ENCODE measurements around the gene FYN. TPM values are rescaled to one million over a fixed set of nuclear protein-coding genes. Genes with fewer than 3 reads are reported as not detected.

The FYN gene
- total RNA-seq, 4 donors from 2014 or later: 55.3 to 249 (median 74.3) TPM

GRCh38 chr6:111864138-111865048, 8.9 kb downstream of the FYN start:
- Histone ChIP-seq H3K27me3 (no peaks in the 10 kb centered on the region), H3K27ac (no peak overlapping the region), H3K4me1 (peaks cover 0 to 3% (median 0%) of the 10 kb centered on the region in 4 donors), H3K4me3 (no peak overlapping the region), H3K9me3 (no peaks in the 10 kb centered on the region), H3K36me3 (no peaks in the 10 kb centered on the region)
- DNase-seq: no peak
- no peak for TF ChIP-seq CTCF (IDR thresholded peaks at IDR 0.05)
- no peak for TF ChIP-seq POLR2A (IDR thresholded peaks at IDR 0.05)

GRCh38 chr6:111862741-111863140, 10.5 kb downstream of the FYN start:
- DNase-seq: no peak

GRCh38 chr6:111862314-111862713, 10.9 kb downstream of the FYN start:
- no peaks in the 10 kb centered on the region for H3K9me3 ChIP-seq
- TF ChIP-seq CTCF (IDR thresholded peaks at IDR 0.05) (no peak), POLR2A (IDR thresholded peaks at IDR 0.05) (no peak)
- peaks cover 0 to 3% (median 1%) of the 10 kb centered on the region in 4 donors for H3K4me1 ChIP-seq
- DNase-seq: no peak
- no peak overlapping the region for H3K27ac ChIP-seq
- no peaks in the 10 kb centered on the region for H3K27me3 ChIP-seq
- H3K4me3 ChIP-seq: no peak overlapping the region
- no peaks in the 10 kb centered on the region for H3K36me3 ChIP-seq

More at GRCh38 chr6:111862741-111863140, 10.5 kb downstream of the FYN start:
- H3K27ac ChIP-seq: no peak overlapping the region
- no peak overlapping the region for H3K4me3 ChIP-seq
- H3K27me3 ChIP-seq: no peaks in the 10 kb centered on the region
- H3K9me3 ChIP-seq: no peaks in the 10 kb centered on the region
- TF ChIP-seq POLR2A (IDR thresholded peaks at IDR 0.05): no peak
- no peak for TF ChIP-seq CTCF (IDR thresholded peaks at IDR 0.05)
- no peaks in the 10 kb centered on the region for H3K36me3 ChIP-seq
- peaks cover 0 to 3% (median 1%) of the 10 kb centered on the region in 4 donors for H3K4me1 ChIP-seq

- Histone ChIP-seq H3K9me3 (no peaks in the 10 kb centered on the region), H3K4me1 (peaks cover 0 to 3% (median 1%) of the 10 kb centered on the region in 4 donors), H3K4me3 (no peak overlapping the region), H3K27me3 (no peaks in the 10 kb centered on the region), H3K27ac (no peak overlapping the region), H3K36me3 (no peaks in the 10 kb centered on the region)
- DNase-seq: no peak
- no peak for TF ChIP-seq POLR2A (IDR thresholded peaks at IDR 0.05)
- no peak for TF ChIP-seq CTCF (IDR thresholded peaks at IDR 0.05)
Measured at GRCh38 chr6:111861431-111861885, 11.8 kb downstream of the FYN start.

GRCh38 chr6:111858347-111858746, 14.9 kb downstream of the FYN start:
- H3K27me3 ChIP-seq: no peaks in the 10 kb centered on the region
- no peak overlapping the region for H3K4me3 ChIP-seq
- TF ChIP-seq POLR2A (IDR thresholded peaks at IDR 0.05): no peak
- H3K9me3 ChIP-seq: no peaks in the 10 kb centered on the region
- no peak overlapping the region for H3K27ac ChIP-seq
- H3K4me1 ChIP-seq: peaks cover 0 to 3% (median under 1%) of the 10 kb centered on the region in 4 donors
- no peaks in the 10 kb centered on the region for H3K36me3 ChIP-seq
- no peak for DNase-seq

GRCh38 chr6:111857674-111858337, 15.4 kb downstream of the FYN start:
- Histone ChIP-seq H3K4me3 (no peak overlapping the region), H3K9me3 (no peaks in the 10 kb centered on the region), H3K36me3 (no peaks in the 10 kb centered on the region), H3K27me3 (no peaks in the 10 kb centered on the region), H3K27ac (no peak overlapping the region), H3K4me1 (peaks cover 0 to 3% (median 0%) of the 10 kb centered on the region in 4 donors)
- no peak for DNase-seq
- TF ChIP-seq POLR2A (IDR thresholded peaks at IDR 0.05) (no peak), CTCF (IDR thresholded peaks at IDR 0.05) (no peak)
